Left cardiac atrium (tissue), 4 donors: ENCODE data around the gene RBM11. TPM values are rescaled to one million over a fixed set of nuclear protein-coding genes. Genes with fewer than 3 reads are reported as not detected.
"Not testable (repeated sequence)": the region's sequence is repeated elsewhere in the genome, so short reads cannot be mapped to it uniquely, and the experiment has no call there.

Experiments
- ATAC-seq, 2 donors: fragments of 200-7000 bp; cut with Tn5 transposase; one replicate each; pipeline ENCODE4 v1.9.1; 2020; ENCODE audit warnings: mild to moderate bottlenecking in 2 of 2, moderate library complexity in 2 of 2
- DNase-seq: peaks from one replicate; pipeline ENCODE4 v3.0.0-alpha.2; 2020
- intact Hi-C, 2 donors: fragments of 100-400 bp; cut with DNase I; formaldehyde crosslinking; loops; one replicate each; pipeline versions ENCODE4 v1.14.1 to v1.15.1; 2022 to 2023
- long read RNA-seq: library from polyadenylated mRNA; unstranded; transcript quantifications from one replicate; pipeline ENCODE4 v2.0.0, GENCODE V29; 2021
- total RNA-seq, 2 donors: library from RNA; stranded (reverse); fragmentation: NEBNext Ultra II Directional; extraction: Animal tissue kit (Norgen Biotek cat#: 25700); gene quantifications; one replicate each; pipeline ENCODE4 v1.2.1, GENCODE V29; 2021
- donor health status: DM: no; HTN: yes; CAD: no.
- donor health status: DM: no; HTN: yes; CAD: no; lungs with severe emphysema.
- donor health status: DM: yes; HTN: yes; CAD: no.
- donor health status: Dilated cardiomyopathy.

RBM11 gene
- 1 to 10 TPM in 1 of 2 donors, under 1 TPM in 1; 0.41 to 1.2 TPM for total RNA-seq
- long read RNA-seq, partial matches to known transcripts: 0 of 1 reads
- long read RNA-seq, other reads (novel, unspliced or antisense): 0 of 1 reads

GRCh38 chr21:14215971-14216641 is at the start of gene RBM11:
Gene RBM11, plus strand, starts transcription at chr21:14216157. Its CDS starts 30 bp downstream, at chr21:14216187.
- peak; percentile 75 for DNase-seq
- ATAC-seq: peak; percentile 98 to 100
- intact Hi-C loops: no loop called here

- intact Hi-C loops, ATAC-seq, DNase-seq: not testable (repeated sequence)
Observed at GRCh38 chr21:14166463-14167223, 49.3 kb upstream of the RBM11 start.

- DNase-seq (no peak), ATAC-seq (no peak)
- intact Hi-C loops: no loop called here
Observed at GRCh38 chr21:14206222-14206621, 9.7 kb upstream of the RBM11 start.

- no peak for ATAC-seq
- no peak for DNase-seq
- intact Hi-C loops: no loop called here
Observed at GRCh38 chr21:14210738-14211137, 5.2 kb upstream of the RBM11 start, which contains the start of gene LIPI. Gene LIPI, minus strand, starts transcription at chr21:14210955. Its CDS starts 110 bp downstream, at chr21:14210845.

GRCh38 chr21:14213164-14213563 is 2.8 kb upstream of the RBM11 start:
- no peak for ATAC-seq
- intact Hi-C loops: no loop called here
- no peak for DNase-seq

- intact Hi-C loops: no loop called here
- ATAC-seq: no peak
Observed at GRCh38 chr21:14223365-14223764, 7.4 kb downstream of the RBM11 start.

GRCh38 chr21:14229399-14229798 is 13.4 kb downstream of the RBM11 start:
- no peak for ATAC-seq
- intact Hi-C loops: no loop called here

More at GRCh38 chr21:14223365-14223764, 7.4 kb downstream of the RBM11 start:
- no peak for DNase-seq

GRCh38 chr21:14235101-14235500 is 19.1 kb downstream of the RBM11 start:
- ATAC-seq (no peak), DNase-seq (no peak)
- intact Hi-C loops: no loop called here

More at GRCh38 chr21:14229399-14229798, 13.4 kb downstream of the RBM11 start:
- no peak for DNase-seq

GRCh38 chr21:14236180-14236579 is 20.2 kb downstream of the RBM11 start:
- ATAC-seq (no peak), DNase-seq (no peak)
- intact Hi-C loops: no loop called here

- DNase-seq (no peak), ATAC-seq (no peak)
- intact Hi-C loops: no loop called here
Observed at GRCh38 chr21:14239281-14239680, 23.3 kb downstream of the RBM11 start.

- intact Hi-C loops: no loop called here
- ATAC-seq: no peak
- no peak for DNase-seq
Observed at GRCh38 chr21:14241297-14241696, 25.3 kb downstream of the RBM11 start.

- intact Hi-C loops: no loop called here
- no peak for ATAC-seq
- no peak for DNase-seq
Observed at GRCh38 chr21:14243461-14243860, 27.5 kb downstream of the RBM11 start.

GRCh38 chr21:14243874-14244273 is 27.9 kb downstream of the RBM11 start:
- no peak for ATAC-seq

GRCh38 chr21:14244911-14245310 is 29.0 kb downstream of the RBM11 start:
- ATAC-seq (no peak), DNase-seq (no peak)
- intact Hi-C loops: no loop called here

More at GRCh38 chr21:14243874-14244273, 27.9 kb downstream of the RBM11 start:
- intact Hi-C loops: no loop called here
- no peak for DNase-seq

GRCh38 chr21:14245711-14246110 is 29.8 kb downstream of the RBM11 start:
- DNase-seq (no peak), ATAC-seq (no peak)
- intact Hi-C loops: no loop called here

GRCh38 chr21:14251336-14251735 is 35.4 kb downstream of the RBM11 start:
- ATAC-seq: no peak
- DNase-seq: no peak
- intact Hi-C loops: loop anchor here in 1 of 2 donors (10.0 kb wide), 2 partner anchors 193 to 613 kb away; no protein-coding TSS in a partner anchor

GRCh38 chr21:14259747-14260146 is 43.8 kb downstream of the RBM11 start:
- intact Hi-C loops: loop anchor here in 1 of 2 donors (5.0 to 10.0 kb wide), 4 partner anchors 185 to 1333 kb away; no protein-coding TSS in a partner anchor
- peak; percentile 65 to 72 for ATAC-seq
- no peak for DNase-seq

- intact Hi-C loops: loop anchor here in 1 of 2 donors (10.0 kb wide), 1 partner anchor 1225 kb away; no protein-coding TSS in a partner anchor
- ATAC-seq (no peak), DNase-seq (no peak)
Observed at GRCh38 chr21:14260174-14260764, 44.3 kb downstream of the RBM11 start.

GRCh38 chr21:14262039-14262438 is 46.1 kb downstream of the RBM11 start:
- no peak for DNase-seq
- no peak for ATAC-seq
- intact Hi-C loops: loop anchor here in 1 of 2 donors (10.0 kb wide), 1 partner anchor 1223 kb away; no protein-coding TSS in a partner anchor
